CD4-positive, alpha-beta memory T cell (primary cell): Measurements from ENCODE around the gene EREG. TPM values are rescaled to one million over a fixed set of nuclear protein-coding genes. Genes with fewer than 3 reads are reported as not detected.
A peak's percentile ranks its signal among the peaks of the same experiment; 100 is the strongest.

Experiments used
- CTCF ChIA-PET: fragments of 350-600 bp; sonication (Branson Sonifier 250); formaldehyde crosslinking; loops from one replicate; lab custom pipeline; 2021; ENCODE audit warnings: inconsistent platforms; ENCODE audit not compliant: partially characterized antibody; lab: Charles Lee
- POLR2A ChIA-PET: fragments of 350-600 bp; sonication (Branson Sonifier 250); formaldehyde crosslinking; loops from one replicate; lab custom pipeline; 2021; ENCODE audit not compliant: partially characterized antibody; lab: Charles Lee
- DNase-seq, 5 donors: peaks; one replicate each; pipeline versions ENCODE4 v3.0.0 to v3.0.0-alpha.2; 2020 to 2022; ENCODE audit warnings: mixed read lengths in 1 of 5
- H3K27ac ChIP-seq: one replicate; pipeline ENCODE4 v1.7.0; 2013; ENCODE audit warnings: low read depth, low read length
- H3K27me3 ChIP-seq: 2 replicates; pipeline ENCODE4 v1.7.0; 2013; ENCODE audit warnings: mild to moderate bottlenecking, low read length, moderate library complexity; ENCODE audit not compliant: insufficient read depth
- H3K36me3 ChIP-seq: 2 replicates; pipeline ENCODE4 v1.7.0; 2013; ENCODE audit warnings: mild to moderate bottlenecking, low read length, moderate library complexity; ENCODE audit not compliant: insufficient read depth
- H3K4me1 ChIP-seq: 2 replicates; pipeline ENCODE4 v1.7.0; 2013; ENCODE audit warnings: mild to moderate bottlenecking, low read length, moderate library complexity; ENCODE audit not compliant: insufficient read depth
- H3K4me3 ChIP-seq, 2 donors: one replicate each; pipeline ENCODE4 v1.7.0; 2013; ENCODE audit warnings: low read length in 2 of 2, mild to moderate bottlenecking in 1 of 2
- H3K9me3 ChIP-seq, 2 donors: one replicate each; pipeline ENCODE4 v1.7.0; 2013; ENCODE audit warnings: low read length in 2 of 2, control low read depth in 1 of 2; ENCODE audit not compliant: control insufficient read depth in 1 of 2
- H3K27ac Mint-ChIP-seq, 7 donors: one replicate each; pipeline ENCODE4 v1.8.0; 2020 to 2021; ENCODE audit warnings: mixed read lengths in 7 of 7, mild to moderate bottlenecking in 6 of 7, inconsistent platforms in 3 of 7, moderate library complexity in 3 of 7
- H3K27me3 Mint-ChIP-seq, 2 donors: one replicate each; pipeline ENCODE4 v1.8.0; 2020 to 2021; ENCODE audit warnings: mixed read lengths in 2 of 2
- H3K36me3 Mint-ChIP-seq, 2 donors: one replicate each; pipeline ENCODE4 v1.8.0; 2020 to 2021; ENCODE audit warnings: mixed read lengths in 2 of 2, inconsistent platforms in 1 of 2, mild to moderate bottlenecking in 1 of 2
- H3K4me1 Mint-ChIP-seq, 4 donors: one replicate each; pipeline ENCODE4 v1.8.0; 2020 to 2021; ENCODE audit warnings: mixed read lengths in 4 of 4, mild to moderate bottlenecking in 1 of 4
- H3K4me3 Mint-ChIP-seq, 8 donors: one replicate each; pipeline ENCODE4 v1.8.0; 2020 to 2021; ENCODE audit warnings: mixed read lengths in 8 of 8, mild to moderate bottlenecking in 7 of 8, moderate library complexity in 6 of 8, inconsistent platforms in 3 of 8
- H3K9me3 Mint-ChIP-seq, 8 donors: one replicate each; pipeline ENCODE4 v1.8.0; 2020 to 2021; ENCODE audit warnings: mixed read lengths in 8 of 8, mild to moderate bottlenecking in 5 of 8, inconsistent platforms in 3 of 8, moderate library complexity in 1 of 8
- intact Hi-C: fragments of 100-400 bp; cut with micrococcal nuclease; formaldehyde crosslinking; loops from one replicate; pipeline ENCODE4 v1.15.1; 2023
- polyA plus RNA-seq, 2 donors: library from polyadenylated mRNA; unstranded; fragments of 300-500 nt; fragmentation: Illumina TruSeq; gene quantifications; one replicate each; pipeline ENCODE4 v1.2.3, GENCODE V29; 2021
- total RNA-seq, 2 experiments: library from RNA; stranded (reverse); gene quantifications; one replicate each; pipeline ENCODE4 v1.2.3, GENCODE V29; 2021

Gene EREG
- total and polyA plus RNA-seq, 4 experiments from 2014 or later = not detected

DNA sequence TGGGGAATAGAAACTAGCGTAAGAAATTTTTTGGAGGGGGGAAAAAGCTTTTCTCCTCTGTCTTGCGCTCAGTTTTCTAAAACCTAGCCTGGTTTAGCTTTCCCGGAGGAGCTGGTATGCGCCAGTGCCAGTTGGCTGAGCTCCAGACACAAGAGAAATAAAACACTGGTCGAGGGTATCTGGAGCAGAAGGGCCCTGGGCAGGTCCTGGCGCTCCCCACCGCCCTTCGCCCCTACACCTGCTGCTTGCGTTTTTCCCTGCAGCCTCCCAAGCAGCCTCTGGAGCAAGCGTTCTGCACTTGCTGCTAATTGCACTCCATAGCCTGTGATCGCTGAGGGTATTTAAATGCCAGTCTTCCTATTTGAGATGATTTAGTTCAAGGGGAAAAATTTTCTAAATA lies 816 bp downstream of the EREG start:
- Mint-ChIP-seq H3K36me3 (no peaks in the 10 kb centered on the region), H3K27me3 (peaks cover 28 to 40% of the 10 kb centered on the region in 2 donors), H3K4me3 (no peak overlapping the region), H3K27ac (no peak overlapping the region), H3K4me1 (peaks cover 9 to 15% (median 14%) of the 10 kb centered on the region in 4 donors), H3K9me3 (peaks cover 0 to 2% (median 0%) of the 10 kb centered on the region in 8 donors)
- no peak for DNase-seq
- H3K27me3 ChIP-seq = peaks cover 6% of the 10 kb centered on the region
- H3K27ac ChIP-seq = no peak overlapping the region
- H3K4me1 ChIP-seq = peaks cover 8% of the 10 kb centered on the region
- H3K36me3 ChIP-seq = no peaks in the 10 kb centered on the region
- no peak overlapping the region for H3K4me3 ChIP-seq
- POLR2A ChIA-PET = no interaction called here
- CTCF ChIA-PET = interaction anchor here (0.8 kb wide), 1 partner anchor 15 kb away, joined by 3 read pairs; no protein-coding TSS in a partner anchor
- intact Hi-C loops = no loop called here
- no peaks in the 10 kb centered on the region for H3K9me3 ChIP-seq

DNA sequence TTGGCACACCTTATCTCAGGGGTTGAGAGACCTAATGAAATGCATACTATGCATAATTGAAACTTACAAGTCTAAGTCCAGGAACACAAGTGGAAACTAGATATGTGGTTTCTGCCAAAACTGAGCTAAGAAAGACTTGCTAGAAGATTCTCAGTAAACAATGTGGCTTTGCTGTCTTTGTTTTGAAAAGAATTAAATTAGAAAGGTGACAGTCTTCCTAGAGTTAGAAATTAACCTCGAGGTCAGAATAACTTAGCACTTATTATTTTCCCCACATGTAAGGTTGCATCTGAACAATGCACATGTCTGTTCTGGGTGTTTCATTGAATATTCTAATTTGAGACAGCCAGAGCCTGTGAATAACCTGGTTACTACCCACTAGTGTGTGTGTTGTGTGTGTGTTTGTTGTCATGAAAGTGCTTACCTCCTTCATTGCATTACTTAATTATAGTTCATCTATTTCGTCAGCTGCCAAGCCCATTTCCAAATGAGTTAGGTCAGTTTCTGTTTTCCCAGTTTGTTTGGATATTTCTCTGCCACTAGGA lies 1.5 kb downstream of the EREG start:
- intact Hi-C loops = no loop called here
- H3K4me1 Mint-ChIP-seq = peaks cover 9 to 15% (median 14%) of the 10 kb centered on the region in 4 donors

GRCh38 chr4:74367656-74368290 lies 2.8 kb downstream of the EREG start:
- peaks cover 9 to 15% (median 14%) of the 10 kb centered on the region in 4 donors for H3K4me1 Mint-ChIP-seq
- H3K9me3 ChIP-seq = no peaks in the 10 kb centered on the region
- H3K36me3 ChIP-seq = no peaks in the 10 kb centered on the region
- peaks cover 25 to 37% of the 10 kb centered on the region in 2 donors for H3K27me3 Mint-ChIP-seq
- H3K4me3 ChIP-seq = no peak overlapping the region
- H3K27ac ChIP-seq = no peak overlapping the region
- CTCF ChIA-PET = no interaction called here
- H3K36me3 Mint-ChIP-seq = no peaks in the 10 kb centered on the region
- no peak for DNase-seq
- peaks cover 6% of the 10 kb centered on the region for H3K27me3 ChIP-seq
- H3K4me3 Mint-ChIP-seq = no peak overlapping the region
- H3K27ac Mint-ChIP-seq = no peak overlapping the region
- POLR2A ChIA-PET = no interaction called here
- H3K9me3 Mint-ChIP-seq = peaks cover 0 to under 1% (median 0%) of the 10 kb centered on the region in 8 donors
- intact Hi-C loops = no loop called here
- H3K4me1 ChIP-seq = peaks cover 8% of the 10 kb centered on the region

More for the DNA sequence above, 1.5 kb downstream of the EREG start:
- H3K36me3 Mint-ChIP-seq = no peaks in the 10 kb centered on the region
- Histone ChIP-seq H3K36me3 (no peaks in the 10 kb centered on the region), H3K4me3 (no peak overlapping the region), H3K4me1 (peaks cover 8% of the 10 kb centered on the region), H3K9me3 (no peaks in the 10 kb centered on the region), H3K27ac (no peak overlapping the region), H3K27me3 (peaks cover 6% of the 10 kb centered on the region)
- no peak overlapping the region for H3K27ac Mint-ChIP-seq
- peaks cover 28 to 40% of the 10 kb centered on the region in 2 donors for H3K27me3 Mint-ChIP-seq
- ChIA-PET POLR2A (no interaction called here), CTCF (no interaction called here)
- H3K9me3 Mint-ChIP-seq = peaks cover 0 to 2% (median 0%) of the 10 kb centered on the region in 8 donors
- no peak for DNase-seq
- H3K4me3 Mint-ChIP-seq = no peak overlapping the region

GRCh38 chr4:74368596-74368995 lies 3.7 kb downstream of the EREG start:
- no peak overlapping the region for H3K27ac ChIP-seq
- DNase-seq = no peak
- H3K36me3 ChIP-seq = no peaks in the 10 kb centered on the region
- CTCF ChIA-PET = no interaction called here
- H3K27me3 Mint-ChIP-seq = peaks cover 20 to 32% of the 10 kb centered on the region in 2 donors
- H3K36me3 Mint-ChIP-seq = no peaks in the 10 kb centered on the region
- no peaks in the 10 kb centered on the region for H3K9me3 Mint-ChIP-seq
- H3K4me3 ChIP-seq = no peak overlapping the region
- peaks cover 8% of the 10 kb centered on the region for H3K4me1 ChIP-seq
- no peaks in the 10 kb centered on the region for H3K9me3 ChIP-seq
- POLR2A ChIA-PET = no interaction called here
- no peak overlapping the region for H3K27ac Mint-ChIP-seq
- H3K4me1 Mint-ChIP-seq = peaks cover 9 to 15% (median 14%) of the 10 kb centered on the region in 4 donors
- H3K27me3 ChIP-seq = peaks cover 6% of the 10 kb centered on the region
- no peak overlapping the region for H3K4me3 Mint-ChIP-seq
- intact Hi-C loops = no loop called here

DNA sequence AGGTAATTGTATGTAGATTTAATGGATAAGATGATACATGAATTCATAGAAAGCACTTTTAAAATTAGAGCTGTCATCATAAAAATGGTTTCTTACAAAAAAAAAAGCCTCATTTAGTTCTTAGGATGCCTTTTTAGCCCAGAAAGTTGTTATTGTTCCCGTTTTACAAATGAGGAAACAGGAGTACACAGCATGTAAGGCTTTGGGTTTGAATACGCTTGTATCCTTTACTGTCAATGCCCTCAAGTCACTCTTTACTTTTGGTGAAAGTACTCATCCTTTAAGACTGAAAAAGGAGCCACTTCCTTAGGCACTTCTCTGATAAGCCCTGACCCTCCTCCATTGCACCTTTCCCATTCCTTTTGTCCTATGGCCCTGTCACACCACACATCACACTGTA lies 4.9 kb downstream of the EREG start:
- Histone ChIP-seq H3K36me3 (no peaks in the 10 kb centered on the region), H3K27ac (no peak overlapping the region), H3K4me1 (peaks cover 5% of the 10 kb centered on the region), H3K27me3 (peaks cover 6% of the 10 kb centered on the region), H3K9me3 (no peaks in the 10 kb centered on the region), H3K4me3 (no peak overlapping the region)
- CTCF ChIA-PET = interaction anchor here (0.6 to 1.9 kb wide), 8 partner anchors 12 to 1589 kb away, joined by 3 to 9 read pairs (median 4); partner anchors contain the start of gene AREG
- Mint-ChIP-seq H3K36me3 (no peaks in the 10 kb centered on the region), H3K27me3 (peaks cover 13 to 24% of the 10 kb centered on the region in 2 donors), H3K9me3 (no peaks in the 10 kb centered on the region), H3K4me3 (peak overlapping the region in 1 of 8 donors; percentile 26), H3K27ac (no peak overlapping the region), H3K4me1 (peaks cover 4 to 5% (median 5%) of the 10 kb centered on the region in 4 donors)
- POLR2A ChIA-PET = no interaction called here
- intact Hi-C loops = no loop called here
- no peak for DNase-seq

GRCh38 chr4:74370912-74371311 lies 6.0 kb downstream of the EREG start:
- Mint-ChIP-seq H3K36me3 (no peaks in the 10 kb centered on the region), H3K4me3 (no peak overlapping the region), H3K4me1 (no peaks in the 10 kb centered on the region), H3K27ac (no peak overlapping the region), H3K9me3 (no peaks in the 10 kb centered on the region), H3K27me3 (peaks cover 13 to 20% of the 10 kb centered on the region in 2 donors)
- Histone ChIP-seq H3K27ac (no peak overlapping the region), H3K4me1 (no peaks in the 10 kb centered on the region), H3K27me3 (peaks cover under 1% of the 10 kb centered on the region), H3K36me3 (no peaks in the 10 kb centered on the region), H3K9me3 (no peaks in the 10 kb centered on the region), H3K4me3 (no peak overlapping the region)
- peak; percentile 13 to 50 (median 18) for DNase-seq
- intact Hi-C loops = loop anchor here (1.0 kb wide), 1 partner anchor 300 kb away; no protein-coding TSS in a partner anchor
- CTCF ChIA-PET = interaction anchor here (1.1 to 1.9 kb wide), 8 partner anchors 8 to 300 kb away, joined by 3 to 9 read pairs (median 4); partner anchors contain the start of gene AREG
- POLR2A ChIA-PET = no interaction called here

GRCh38 chr4:74374128-74374527 lies 9.2 kb downstream of the EREG start:
- H3K27ac Mint-ChIP-seq = no peak overlapping the region
- no peaks in the 10 kb centered on the region for H3K4me1 Mint-ChIP-seq
- Histone ChIP-seq H3K4me1 (no peaks in the 10 kb centered on the region), H3K27me3 (no peaks in the 10 kb centered on the region), H3K4me3 (no peak overlapping the region), H3K27ac (no peak overlapping the region), H3K36me3 (no peaks in the 10 kb centered on the region), H3K9me3 (no peaks in the 10 kb centered on the region)
- CTCF ChIA-PET = interaction anchor here (1.2 to 2.4 kb wide), 3 partner anchors 157 to 248 kb away, joined by 5 to 8 read pairs (median 5); no protein-coding TSS in a partner anchor
- intact Hi-C loops = no loop called here
- H3K4me3 Mint-ChIP-seq = no peak overlapping the region
- peaks cover 2 to 4% of the 10 kb centered on the region in 2 donors for H3K27me3 Mint-ChIP-seq
- no peak for DNase-seq
- H3K36me3 Mint-ChIP-seq = no peaks in the 10 kb centered on the region
- no peaks in the 10 kb centered on the region for H3K9me3 Mint-ChIP-seq
- POLR2A ChIA-PET = no interaction called here
